SU-DHL-6 (cell line): ENCODE measurements around the gene TLE1.

Source experiments
- H2AFZ ChIP-seq: fragments of 200-600 bp; sonication (generic); 2 replicates; pipeline ENCODE4 v1.6.1; 2014; ENCODE audit warnings: low read depth, mild to moderate bottlenecking, moderate library complexity, mixed read lengths, antibody characterized with exemption, low read length; ENCODE audit not compliant: severe bottlenecking
- H3F3A ChIP-seq: fragments of 200-600 bp; shearing (Covaris generic); 2 replicates; pipeline ENCODE4 v1.6.0; 2016; ENCODE audit warnings: antibody characterized with exemption, mild to moderate bottlenecking; ENCODE audit not compliant: insufficient read depth
- H3K27ac ChIP-seq: fragments of 200-600 bp; sonication (generic); 2 replicates; pipeline ENCODE4 v1.5.1; 2016; ENCODE audit warnings: low read depth, mild to moderate bottlenecking, low read length, moderate library complexity, mixed read lengths
- H3K27me3 ChIP-seq: fragments of 200-600 bp; sonication (generic), shearing (Covaris generic); 2 replicates; pipeline ENCODE4 v1.6.0; 2014; ENCODE audit warnings: mild to moderate bottlenecking, low read length
- H3K36me3 ChIP-seq: fragments of 200-600 bp; sonication (generic); 2 replicates; pipeline ENCODE4 v1.6.1; 2014; ENCODE audit warnings: mild to moderate bottlenecking, low read length, mixed read lengths
- H3K4me2 ChIP-seq: fragments of 300-600, 200-600 bp; shearing (Covaris generic), sonication (generic); 2 replicates; pipeline ENCODE4 v1.6.0; 2014; ENCODE audit warnings: low read length, low read depth, mild to moderate bottlenecking; ENCODE audit not compliant: poor library complexity, severe bottlenecking
- H3K4me3 ChIP-seq: fragments of 200-600 bp; sonication (generic); 2 replicates; pipeline ENCODE4 v1.5.1; 2014; ENCODE audit warnings: antibody characterized with exemption, low read length, mild to moderate bottlenecking, mixed read lengths; ENCODE audit not compliant: insufficient read depth, poor library complexity, severe bottlenecking
- H3K79me2 ChIP-seq: fragments of 200-600 bp; sonication (generic); 2 replicates; pipeline ENCODE4 v1.6.1; 2014; ENCODE audit warnings: mild to moderate bottlenecking, low read length, moderate library complexity; ENCODE audit not compliant: insufficient read depth
- H3K9ac ChIP-seq: fragments of 200-600 bp; sonication (generic); 2 replicates; pipeline ENCODE4 v1.7.0; 2014; ENCODE audit warnings: mild to moderate bottlenecking, low read length
- H3K9me2 ChIP-seq: fragments of 200-600 bp; sonication (generic); replicated peaks from 2 replicates; pipeline ENCODE4 v1.6.1; 2014; ENCODE audit warnings: low read length; ENCODE audit not compliant: insufficient read depth
- H3K9me3 ChIP-seq: fragments of 200-600 bp; sonication (generic); 2 replicates; pipeline ENCODE4 v1.6.1; 2014; ENCODE audit warnings: low read length, mixed read lengths; ENCODE audit not compliant: insufficient read depth
- H4K20me1 ChIP-seq: fragments of 200-600 bp; sonication (generic); 2 replicates; pipeline ENCODE4 v1.6.1; 2014; ENCODE audit warnings: low read depth, mild to moderate bottlenecking, antibody characterized with exemption, low read length, moderate library complexity, mixed read lengths
- CTCF ChIP-seq: fragments of 200-600 bp; sonication (generic); IDR thresholded peaks from one replicate; pipeline ENCODE4 v1.5.1; 2017; ENCODE audit warnings: antibody characterized with exemption, mild to moderate bottlenecking, low read length, moderate library complexity; ENCODE audit not compliant: insufficient read depth, poor library complexity, severe bottlenecking
- EZH2phosphoT487 ChIP-seq: fragments of 200-600 bp; sonication (generic), shearing (Covaris generic); conservative IDR thresholded peaks from 2 replicates; pipeline ENCODE4 v1.6.1; 2018; ENCODE audit warnings: mild to moderate bottlenecking, antibody characterized with exemption, low read length, moderate library complexity, mixed read lengths

TLE1 gene

GRCh38 chr9:81666123-81666522 lies 23.2 kb downstream of the TLE1 start:
- Histone ChIP-seq H3K27ac (no peak overlapping the region), H3K36me3 (no peaks in the 10 kb centered on the region), H2AFZ (no peak overlapping the region), H3K9me2 (no peaks in the 10 kb centered on the region), H3F3A (no peaks in the 10 kb centered on the region), H3K4me2 (no peak overlapping the region), H3K9me3 (no peaks in the 10 kb centered on the region), H3K9ac (no peak overlapping the region), H3K4me3 (no peak overlapping the region), H3K79me2 (no peaks in the 10 kb centered on the region), H3K27me3 (no peaks in the 10 kb centered on the region), H4K20me1 (no peaks in the 10 kb centered on the region)
- no peak for TF ChIP-seq EZH2phosphoT487

GRCh38 chr9:81665322-81665871 lies 23.9 kb downstream of the TLE1 start:
- Histone ChIP-seq H3K4me2 (no peak overlapping the region), H2AFZ (no peak overlapping the region)
- TF ChIP-seq CTCF (no peak), EZH2phosphoT487 (no peak)

GRCh38 chr9:81664638-81665222 lies 24.6 kb downstream of the TLE1 start:
- no peaks in the 10 kb centered on the region for H3K9me2 ChIP-seq
- H3K4me2 ChIP-seq, result no peak overlapping the region
- H3K9me3 ChIP-seq, result no peaks in the 10 kb centered on the region
- H2AFZ ChIP-seq, result no peak overlapping the region
- TF ChIP-seq EZH2phosphoT487, result no peak
- TF ChIP-seq CTCF, result no peak
- no peaks in the 10 kb centered on the region for H3K79me2 ChIP-seq
- no peak overlapping the region for H3K4me3 ChIP-seq
- H3F3A ChIP-seq, result no peaks in the 10 kb centered on the region
- no peak overlapping the region for H3K9ac ChIP-seq
- no peaks in the 10 kb centered on the region for H3K36me3 ChIP-seq
- no peak overlapping the region for H3K27ac ChIP-seq
- no peaks in the 10 kb centered on the region for H4K20me1 ChIP-seq
- H3K27me3 ChIP-seq, result no peaks in the 10 kb centered on the region

More at GRCh38 chr9:81665322-81665871, 23.9 kb downstream of the TLE1 start:
- Histone ChIP-seq H3K9me3 (no peaks in the 10 kb centered on the region), H3K27ac (no peak overlapping the region), H3F3A (no peaks in the 10 kb centered on the region), H3K79me2 (no peaks in the 10 kb centered on the region), H3K27me3 (no peaks in the 10 kb centered on the region), H4K20me1 (no peaks in the 10 kb centered on the region), H3K9me2 (no peaks in the 10 kb centered on the region), H3K36me3 (no peaks in the 10 kb centered on the region), H3K9ac (no peak overlapping the region), H3K4me3 (no peak overlapping the region)

GRCh38 chr9:81661339-81661738 lies 28.0 kb downstream of the TLE1 start:
- Histone ChIP-seq H3K27ac (no peak overlapping the region), H3K36me3 (no peaks in the 10 kb centered on the region), H3K9ac (no peak overlapping the region), H2AFZ (no peak overlapping the region), H3K9me3 (no peaks in the 10 kb centered on the region), H3F3A (no peaks in the 10 kb centered on the region), H3K9me2 (no peaks in the 10 kb centered on the region), H3K4me2 (no peak overlapping the region), H3K79me2 (no peaks in the 10 kb centered on the region), H3K27me3 (no peaks in the 10 kb centered on the region), H3K4me3 (no peak overlapping the region), H4K20me1 (no peaks in the 10 kb centered on the region)
- TF ChIP-seq CTCF (no peak), EZH2phosphoT487 (no peak)
